ENCODE measurements around the gene COLEC11. TPM values are rescaled to one million over a fixed set of nuclear protein-coding genes. Genes with fewer than 3 reads are reported as not detected.
"Not testable (repeated sequence)": the region's sequence is repeated elsewhere in the genome, so short reads cannot be mapped to it uniquely, and the experiment has no call there.

Gene COLEC11
- total RNA-seq, 1 donor from 2014 or later, result 2.3 TPM

GRCh38 chr2:3606028-3606369 lies 11.1 kb downstream of the COLEC11 start:
- no peaks in the 10 kb centered on the region for H3K9me3 Mint-ChIP-seq (ENCODE audit: unreplicated experiment)
- no peak overlapping the region for H3K27ac Mint-ChIP-seq (ENCODE audit: unreplicated experiment)
- H3K4me3 Mint-ChIP-seq (ENCODE audit: unreplicated experiment), result no peak overlapping the region
- H3K36me3 Mint-ChIP-seq (ENCODE audit: low read depth, unreplicated experiment), result no peaks in the 10 kb centered on the region
- no peaks in the 10 kb centered on the region for H3K4me1 Mint-ChIP-seq (ENCODE audit: unreplicated experiment)
- DNase-seq (ENCODE audit: low spot score), result no peak
- TF ChIP-seq, protein P1, sequence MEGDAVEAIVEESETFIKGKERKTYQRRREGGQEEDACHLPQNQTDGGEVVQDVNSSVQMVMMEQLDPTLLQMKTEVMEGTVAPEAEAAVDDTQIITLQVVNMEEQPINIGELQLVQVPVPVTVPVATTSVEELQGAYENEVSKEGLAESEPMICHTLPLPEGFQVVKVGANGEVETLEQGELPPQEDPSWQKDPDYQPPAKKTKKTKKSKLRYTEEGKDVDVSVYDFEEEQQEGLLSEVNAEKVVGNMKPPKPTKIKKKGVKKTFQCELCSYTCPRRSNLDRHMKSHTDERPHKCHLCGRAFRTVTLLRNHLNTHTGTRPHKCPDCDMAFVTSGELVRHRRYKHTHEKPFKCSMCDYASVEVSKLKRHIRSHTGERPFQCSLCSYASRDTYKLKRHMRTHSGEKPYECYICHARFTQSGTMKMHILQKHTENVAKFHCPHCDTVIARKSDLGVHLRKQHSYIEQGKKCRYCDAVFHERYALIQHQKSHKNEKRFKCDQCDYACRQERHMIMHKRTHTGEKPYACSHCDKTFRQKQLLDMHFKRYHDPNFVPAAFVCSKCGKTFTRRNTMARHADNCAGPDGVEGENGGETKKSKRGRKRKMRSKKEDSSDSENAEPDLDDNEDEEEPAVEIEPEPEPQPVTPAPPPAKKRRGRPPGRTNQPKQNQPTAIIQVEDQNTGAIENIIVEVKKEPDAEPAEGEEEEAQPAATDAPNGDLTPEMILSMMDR (IDR thresholded peaks at IDR 0.05; ENCODE audit: unreplicated experiment), result no peak
- peaks cover 14% of the 10 kb centered on the region for H3K27me3 Mint-ChIP-seq (ENCODE audit: unreplicated experiment)

DNA sequence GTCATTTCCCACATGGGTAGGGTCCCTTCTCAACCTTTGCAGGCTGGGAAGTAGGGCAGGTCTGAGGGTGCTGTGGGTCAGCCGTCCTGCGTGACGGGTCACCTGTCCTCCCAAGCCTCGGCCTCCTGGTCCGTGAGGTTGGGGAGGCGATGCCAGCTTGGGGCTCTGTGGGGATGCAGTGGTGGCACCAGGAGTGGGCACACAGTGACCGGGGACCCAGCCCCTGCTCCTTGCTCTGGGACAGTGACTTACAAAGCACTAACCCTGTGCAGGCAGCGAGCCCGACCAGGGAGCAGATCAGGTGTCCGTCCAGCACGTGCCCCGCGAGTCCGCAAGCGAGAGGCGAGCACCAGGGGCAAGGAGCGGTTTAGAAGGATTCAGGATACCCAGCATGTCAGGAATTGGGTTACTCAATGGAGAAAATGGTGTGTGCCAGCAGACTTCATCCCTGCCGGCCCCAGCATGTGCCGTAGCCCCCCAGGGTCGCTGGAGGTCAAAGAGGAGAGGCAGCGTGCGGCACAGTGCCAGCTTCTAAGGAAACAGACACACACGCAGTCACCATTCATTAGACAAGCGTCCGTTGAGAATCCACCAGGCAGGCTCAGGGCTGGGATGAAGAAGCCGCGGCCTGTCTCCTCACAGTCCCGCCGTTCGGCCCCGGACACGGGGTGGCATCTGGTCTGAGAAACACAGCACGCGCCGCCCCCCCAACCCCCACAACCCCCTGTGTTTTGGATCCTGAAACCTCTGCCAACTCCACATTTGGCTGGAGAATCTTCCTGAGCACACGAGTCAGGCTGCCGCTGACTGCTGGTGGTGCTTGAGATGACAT lies 11.7 kb downstream of the COLEC11 start:
- no peaks in the 10 kb centered on the region for H3K4me1 Mint-ChIP-seq (ENCODE audit: unreplicated experiment)
- no peak for DNase-seq (ENCODE audit: low spot score)
- no peak overlapping the region for H3K27ac Mint-ChIP-seq (ENCODE audit: unreplicated experiment)
- no peak overlapping the region for H3K4me3 Mint-ChIP-seq (ENCODE audit: unreplicated experiment)
- no peaks in the 10 kb centered on the region for H3K9me3 Mint-ChIP-seq (ENCODE audit: unreplicated experiment)
- H3K36me3 Mint-ChIP-seq (ENCODE audit: low read depth, unreplicated experiment), result no peaks in the 10 kb centered on the region
- TF ChIP-seq, protein P1 (IDR thresholded peaks at IDR 0.05; ENCODE audit: unreplicated experiment), result no peak
- H3K27me3 Mint-ChIP-seq (ENCODE audit: unreplicated experiment), result peaks cover 14% of the 10 kb centered on the region

DNA sequence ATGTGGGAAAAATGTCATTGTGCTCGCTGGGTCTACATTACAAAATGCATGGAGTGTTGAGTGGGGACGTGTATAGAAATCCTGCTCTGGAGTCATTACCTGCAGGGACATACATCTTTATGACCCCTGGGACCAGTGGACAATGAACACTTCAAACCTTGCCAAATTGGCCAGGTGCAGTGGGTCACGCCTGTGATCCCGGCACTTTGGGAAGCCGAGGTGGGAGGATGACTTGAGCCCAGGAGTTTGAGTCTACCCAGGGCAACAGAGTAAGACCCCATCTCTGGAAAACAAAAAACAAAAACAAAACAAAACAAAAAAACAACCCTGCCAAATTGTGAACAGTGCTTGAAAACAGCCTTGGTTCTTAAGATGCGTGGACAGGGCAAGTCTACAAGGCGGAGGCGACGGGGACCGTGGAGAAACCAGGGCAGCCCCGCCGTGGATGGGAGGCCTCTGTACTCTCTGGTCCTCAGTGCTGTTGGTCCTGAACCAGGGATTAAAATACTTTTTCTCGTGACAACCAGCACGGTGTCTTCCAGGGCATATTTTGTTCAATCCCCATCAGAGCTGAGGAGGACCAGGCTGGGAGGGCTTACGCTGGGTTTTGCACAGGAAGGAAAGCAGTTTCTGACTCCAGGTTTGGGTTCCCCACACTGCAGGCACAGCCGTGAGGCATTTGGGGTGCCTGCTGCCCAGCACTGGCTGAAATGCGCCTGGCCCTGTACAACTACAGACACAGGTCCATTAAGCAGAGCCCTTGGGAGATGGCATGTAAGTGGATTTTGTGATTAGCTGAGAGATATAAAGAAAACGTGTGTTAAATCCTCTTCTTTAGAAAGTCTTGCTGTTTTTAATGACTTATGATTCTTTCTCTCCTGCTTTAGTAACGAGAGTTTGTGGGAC lies 13.7 kb downstream of the COLEC11 start:
- TF ChIP-seq, protein P1 (IDR thresholded peaks at IDR 0.05; ENCODE audit: unreplicated experiment), result no peak
- Mint-ChIP-seq H3K4me3 (ENCODE audit: unreplicated experiment) (no peak overlapping the region), H3K36me3 (ENCODE audit: low read depth, unreplicated experiment) (peaks cover 5% of the 10 kb centered on the region), H3K9me3 (ENCODE audit: unreplicated experiment) (no peaks in the 10 kb centered on the region), H3K27me3 (ENCODE audit: unreplicated experiment) (peaks cover 11% of the 10 kb centered on the region), H3K4me1 (ENCODE audit: unreplicated experiment) (no peaks in the 10 kb centered on the region), H3K27ac (ENCODE audit: unreplicated experiment) (no peak overlapping the region)
- no peak for DNase-seq (ENCODE audit: low spot score)

DNA sequence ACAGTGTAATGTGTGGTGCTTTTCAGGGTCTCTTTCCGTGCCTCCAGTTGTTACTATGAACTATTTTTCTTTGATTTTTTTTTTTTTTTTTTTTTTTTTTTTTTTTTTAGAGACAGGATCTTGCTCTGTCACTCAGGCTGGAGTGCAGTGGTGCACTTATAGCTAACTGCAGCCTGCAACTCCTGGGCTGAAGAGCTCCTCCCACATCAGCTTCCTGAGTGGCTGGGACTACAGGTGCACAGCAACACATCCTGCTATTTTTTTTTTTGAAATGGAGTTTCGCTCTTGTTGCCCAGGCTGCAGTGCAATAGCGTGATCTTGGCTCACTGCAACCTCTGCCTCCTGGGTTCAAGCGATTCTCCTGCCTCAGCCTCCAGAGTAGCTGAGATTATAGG lies 14.4 kb downstream of the COLEC11 start:
- H3K4me3 Mint-ChIP-seq (ENCODE audit: unreplicated experiment); H3K27ac Mint-ChIP-seq (ENCODE audit: unreplicated experiment); H3K36me3 Mint-ChIP-seq (ENCODE audit: low read depth, unreplicated experiment); H3K4me1 Mint-ChIP-seq (ENCODE audit: unreplicated experiment); DNase-seq (ENCODE audit: low spot score); H3K9me3 Mint-ChIP-seq (ENCODE audit: unreplicated experiment): not testable (repeated sequence)
- H3K27me3 Mint-ChIP-seq (ENCODE audit: unreplicated experiment), result peaks cover 11% of the 10 kb centered on the region

GRCh38 chr2:3610415-3610814 lies 15.5 kb downstream of the COLEC11 start:
- H3K27ac Mint-ChIP-seq (ENCODE audit: unreplicated experiment), result no peak overlapping the region
- peaks cover 6% of the 10 kb centered on the region for H3K27me3 Mint-ChIP-seq (ENCODE audit: unreplicated experiment)
- no peak for DNase-seq (ENCODE audit: low spot score)
- TF ChIP-seq, protein P1 (IDR thresholded peaks at IDR 0.05; ENCODE audit: unreplicated experiment), result no peak
- no peak overlapping the region for H3K4me3 Mint-ChIP-seq (ENCODE audit: unreplicated experiment)
- peaks cover 5% of the 10 kb centered on the region for H3K36me3 Mint-ChIP-seq (ENCODE audit: low read depth, unreplicated experiment)
- H3K4me1 Mint-ChIP-seq (ENCODE audit: unreplicated experiment), result no peaks in the 10 kb centered on the region
- H3K9me3 Mint-ChIP-seq (ENCODE audit: unreplicated experiment), result peaks cover 3% of the 10 kb centered on the region

All from endothelial cell (in vitro differentiated cells).